HEK293 (cell line): Measurements from ENCODE around the gene HOXA11.
A peak's percentile ranks its signal among the peaks of the same experiment; 100 is the strongest.

Source experiments
- ATF2 ChIP-seq: fragments of 450-650 bp; formaldehyde crosslinking; IDR thresholded peaks from 2 replicates; pipeline ENCODE4 v1.5.1; 2016; ENCODE audit warnings: missing biosample characterization, missing genetic modification characterization, low read depth
- CTCF ChIP-seq: fragments of 450-650 bp; formaldehyde crosslinking; IDR thresholded peaks from 2 replicates; pipeline ENCODE4 v1.5.1; 2016; ENCODE audit warnings: missing biosample characterization, missing genetic modification characterization
- HOXA7 ChIP-seq: sonication (generic); formaldehyde crosslinking; IDR thresholded peaks from 2 replicates; pipeline ENCODE4 v1.8.1; 2022; ENCODE audit warnings: missing genetic modification reagents, borderline replicate concordance
- IKZF3 ChIP-seq: fragments of 450-650 bp; IDR thresholded peaks from 2 replicates; pipeline ENCODE4 v1.5.0; 2018; ENCODE audit warnings: missing biosample characterization, mild to moderate bottlenecking, missing genetic modification characterization, moderate library complexity
- PBX3 ChIP-seq: sonication (generic); formaldehyde crosslinking; IDR thresholded peaks from 2 replicates; pipeline ENCODE4 v1.8.1; 2022; ENCODE audit warnings: mild to moderate bottlenecking, moderate library complexity, missing genetic modification reagents
- PRDM2 ChIP-seq: fragments of 450-650 bp; formaldehyde crosslinking; IDR thresholded peaks from 2 replicates; pipeline ENCODE4 v1.5.1; 2016; ENCODE audit warnings: missing biosample characterization, missing genetic modification characterization, borderline replicate concordance
- PRDM4 ChIP-seq: fragments of 450-650 bp; formaldehyde crosslinking; IDR thresholded peaks from 2 replicates; pipeline ENCODE4 v1.5.1; 2017; ENCODE audit warnings: missing biosample characterization, missing genetic modification characterization
- RBAK ChIP-seq: fragments of 450-650 bp; formaldehyde crosslinking; IDR thresholded peaks from 2 replicates; pipeline ENCODE4 v1.5.1; 2016; ENCODE audit warnings: missing biosample characterization, missing genetic modification characterization
- TCF7L2 ChIP-seq: IDR thresholded peaks from 2 replicates; pipeline ENCODE4 v1.6.1; 2011; ENCODE audit warnings: low read depth, mild to moderate bottlenecking, inconsistent platforms, low read length, moderate library complexity, borderline replicate concordance
- ZBTB17 ChIP-seq: fragments of 450-650 bp; formaldehyde crosslinking; IDR thresholded peaks from 2 replicates; pipeline ENCODE4 v1.5.1; 2016; ENCODE audit warnings: missing biosample characterization, missing genetic modification characterization
- ZBTB8A ChIP-seq: fragments of 450-650 bp; formaldehyde crosslinking; IDR thresholded peaks from 2 replicates; pipeline ENCODE4 v1.5.1; 2016; ENCODE audit warnings: missing biosample characterization, missing genetic modification characterization
- ZFP37 ChIP-seq: fragments of 450-650 bp; formaldehyde crosslinking; IDR thresholded peaks from 2 replicates; pipeline ENCODE4 v1.5.1; 2016; ENCODE audit warnings: missing biosample characterization, missing genetic modification characterization
- ZNF10 ChIP-seq: fragments of 450-650 bp; formaldehyde crosslinking; IDR thresholded peaks from 2 replicates; pipeline ENCODE4 v1.5.1; 2017; ENCODE audit warnings: missing biosample characterization, missing genetic modification characterization
- ZNF16 ChIP-seq: fragments of 450-650 bp; formaldehyde crosslinking; IDR thresholded peaks from 2 replicates; pipeline ENCODE4 v1.5.1; 2016; ENCODE audit warnings: low read depth, missing biosample characterization, missing genetic modification characterization
- ZNF174 ChIP-seq: fragments of 450-650 bp; formaldehyde crosslinking; IDR thresholded peaks from 2 replicates; pipeline ENCODE4 v1.5.0; 2017; ENCODE audit warnings: missing biosample characterization, mild to moderate bottlenecking, missing genetic modification characterization
- ZNF184 ChIP-seq: fragments of 450-650 bp; IDR thresholded peaks from 2 replicates; pipeline ENCODE4 v1.5.1; 2018; ENCODE audit warnings: missing biosample characterization, mild to moderate bottlenecking, missing genetic modification characterization
- ZNF19 ChIP-seq: fragments of 450-650 bp; formaldehyde crosslinking; IDR thresholded peaks from 2 replicates; pipeline ENCODE4; 2016; ENCODE audit warnings: missing biosample characterization, missing genetic modification characterization, low read depth
- ZNF23 ChIP-seq: fragments of 450-650 bp; formaldehyde crosslinking; IDR thresholded peaks from 2 replicates; pipeline ENCODE4 v1.5.1; 2016; ENCODE audit warnings: missing biosample characterization, missing genetic modification characterization, borderline replicate concordance
- ZNF248 ChIP-seq: fragments of 450-650 bp; formaldehyde crosslinking; IDR thresholded peaks from 2 replicates; pipeline ENCODE4 v1.5.1; 2017; ENCODE audit warnings: missing biosample characterization, missing genetic modification characterization
- ZNF391 ChIP-seq: fragments of 450-650 bp; formaldehyde crosslinking; IDR thresholded peaks from 2 replicates; pipeline ENCODE4 v1.5.1; 2016; ENCODE audit warnings: low read depth, missing biosample characterization, missing genetic modification characterization, borderline replicate concordance
- ZNF416 ChIP-seq: fragments of 450-650 bp; formaldehyde crosslinking; IDR thresholded peaks from 2 replicates; pipeline ENCODE4 v1.5.1; 2016; ENCODE audit warnings: missing biosample characterization, missing genetic modification characterization
- ZNF501 ChIP-seq: fragments of 450-650 bp; formaldehyde crosslinking; IDR thresholded peaks from 2 replicates; pipeline ENCODE4 v1.5.1; 2016; ENCODE audit warnings: missing biosample characterization, missing genetic modification characterization
- ZNF548 ChIP-seq: fragments of 450-650 bp; formaldehyde crosslinking; IDR thresholded peaks from 2 replicates; pipeline ENCODE4 v1.5.1; 2016; ENCODE audit warnings: missing biosample characterization, missing genetic modification characterization
- ZNF585B ChIP-seq: fragments of 450-650 bp; formaldehyde crosslinking; IDR thresholded peaks from 2 replicates; pipeline ENCODE4 v1.5.1; 2016; ENCODE audit warnings: missing biosample characterization, missing genetic modification characterization
- ZNF654 ChIP-seq: fragments of 450-650 bp; formaldehyde crosslinking; IDR thresholded peaks from 2 replicates; pipeline ENCODE4 v1.5.1; 2016; ENCODE audit warnings: low read depth, missing biosample characterization, missing genetic modification characterization
- ZNF664 ChIP-seq: fragments of 450-650 bp; formaldehyde crosslinking; IDR thresholded peaks from 2 replicates; pipeline ENCODE4 v1.5.1; 2016; ENCODE audit warnings: missing biosample characterization, missing genetic modification characterization
- ZNF747 ChIP-seq: fragments of 450-650 bp; formaldehyde crosslinking; IDR thresholded peaks from 2 replicates; pipeline ENCODE4 v1.5.1; 2016; ENCODE audit warnings: missing biosample characterization, missing genetic modification characterization
- ZNF776 ChIP-seq: fragments of 450-650 bp; formaldehyde crosslinking; IDR thresholded peaks from 2 replicates; pipeline ENCODE4 v1.5.0; 2017; ENCODE audit warnings: missing biosample characterization, missing genetic modification characterization, borderline replicate concordance

HOXA11 gene

GRCh38 chr7:27160546-27161213, 24.4 kb downstream of the HOXA11 start (continued):
- TF ChIP-seq PRDM2 (no peak), ZNF585B (tag by site-specific recombination) (no peak), ZNF747 (tag by site-specific recombination) (no peak), PRDM4 (tag by site-specific recombination) (no peak), ZNF501 (tag by site-specific recombination) (peak; percentile 24; the same call in 1 of the 2 replicates), ZNF23 (tag by site-specific recombination) (no peak), ZNF416 (tag by site-specific recombination) (no peak), ZNF776 (no peak), RBAK (tag by site-specific recombination) (no peak), ZNF248 (no peak), ZNF16 (tag by site-specific recombination) (no peak), PBX3 (no peak), IKZF3 (no peak), HOXA7 (CRISPR knock-in tag) (no peak), CTCF (peak; percentile 88), ZFP37 (tag by site-specific recombination) (no peak), ZNF19 (tag by site-specific recombination) (no peak), ZNF664 (tag by site-specific recombination) (no peak), ZBTB17 (tag by site-specific recombination) (0 out of 2 replicates have a peak, but pooled peaks have one; percentile 34), ZNF174 (tag by site-specific recombination) (no peak), TCF7L2 (no peak), ATF2 (tag by site-specific recombination) (no peak), ZNF10 (tag by site-specific recombination) (no peak), ZBTB8A (tag by site-specific recombination) (peak; percentile 95), ZNF548 (tag by site-specific recombination) (no peak), ZNF654 (tag by site-specific recombination) (peak; percentile 94), ZNF184 (tag by site-specific recombination) (no peak), ZNF391 (tag by site-specific recombination) (peak; percentile 69; the same call in 1 of the 2 replicates)
